DND-41 (cell line): Measurements from ENCODE around the gene NECTIN2.

Experiments used
- ATAC-seq: fragments of 200-7000 bp; cut with Tn5 transposase; 3 replicates; pipeline ENCODE4 v1.9.1; 2021; ENCODE audit warnings: low read depth; ENCODE audit not compliant: insufficient read depth
- DNase-seq: peaks from one replicate; pipeline ENCODE4 v3.0.0-alpha.2; 2020
- H2AFZ ChIP-seq: 2 replicates; pipeline ENCODE4 v1.6.0; 2012; ENCODE audit warnings: low read depth, low read length
- H3K27ac ChIP-seq: 2 replicates; pipeline ENCODE4 v1.5.1; 2012; ENCODE audit warnings: low read length, inconsistent platforms
- H3K27me3 ChIP-seq: fragments of 200-600 bp; sonication (generic); 2 replicates; pipeline ENCODE4 v1.6.0; 2012; ENCODE audit warnings: low read length, mild to moderate bottlenecking, inconsistent platforms; ENCODE audit not compliant: insufficient read depth, poor library complexity
- H3K36me3 ChIP-seq: 2 replicates; pipeline ENCODE4 v1.5.1; 2012; ENCODE audit warnings: low read length, inconsistent platforms; ENCODE audit not compliant: insufficient read depth
- H3K4me1 ChIP-seq: 2 replicates; pipeline ENCODE4 v1.5.1; 2012; ENCODE audit warnings: mild to moderate bottlenecking, low read length; ENCODE audit not compliant: insufficient read depth
- H3K4me2 ChIP-seq: 2 replicates; pipeline ENCODE4 v1.6.0; 2012; ENCODE audit warnings: mild to moderate bottlenecking, moderate library complexity, low read length, inconsistent platforms; ENCODE audit not compliant: insufficient read depth
- H3K4me3 ChIP-seq, 2 experiments: fragments of 200-600 bp in 1 of 2; shearing (Covaris generic) in 1 of 2; 2 replicates each; pipeline ENCODE4 v1.5.1; 2012 to 2016; ENCODE audit warnings: inconsistent platforms in 2 of 2, low read length in 2 of 2, mild to moderate bottlenecking in 2 of 2, low read depth in 1 of 2, moderate library complexity in 1 of 2
- H3K79me2 ChIP-seq: 2 replicates; pipeline ENCODE4 v1.6.0; 2012; ENCODE audit warnings: low read length, inconsistent platforms; ENCODE audit not compliant: insufficient read depth
- H3K9ac ChIP-seq: 2 replicates; pipeline ENCODE4 v1.6.0; 2012; ENCODE audit warnings: low read depth, mild to moderate bottlenecking, inconsistent platforms, low read length, moderate library complexity
- H3K9me3 ChIP-seq: 2 replicates; pipeline ENCODE4 v1.5.1; 2012; ENCODE audit warnings: low read length, moderate library complexity, mild to moderate bottlenecking, inconsistent platforms; ENCODE audit not compliant: insufficient read depth, severe bottlenecking
- H4K20me1 ChIP-seq: 2 replicates; pipeline ENCODE4 v1.6.0; 2012; ENCODE audit warnings: low read length; ENCODE audit not compliant: insufficient read depth
- CTCF ChIP-seq: IDR thresholded peaks from 2 replicates; pipeline ENCODE4 v1.5.1; 2012; ENCODE audit warnings: borderline replicate concordance, low read length, moderate library complexity, mild to moderate bottlenecking; ENCODE audit not compliant: poor library complexity, severe bottlenecking; ENCODE audit errors: extremely low read depth
- EZH2 ChIP-seq: IDR thresholded peaks from 3 replicates; pipeline ENCODE4 v1.6.1; 2012; ENCODE audit warnings: borderline replicate concordance, low read depth, mild to moderate bottlenecking, moderate library complexity, low read length, inconsistent platforms; ENCODE audit not compliant: severe bottlenecking

NECTIN2 gene

GRCh38 chr19:44869733-44870470 lies 23.8 kb downstream of the NECTIN2 start:
- Histone ChIP-seq H3K36me3 (no peaks in the 10 kb centered on the region), H3K4me2 (no peak overlapping the region)

GRCh38 chr19:44871809-44872208 lies 25.7 kb downstream of the NECTIN2 start:
- Histone ChIP-seq H3K4me3 (no peak overlapping the region), H3K27me3 (no peaks in the 10 kb centered on the region), H3K4me2 (no peak overlapping the region), H4K20me1 (no peaks in the 10 kb centered on the region), H3K27ac (no peak overlapping the region), H3K4me1 (no peaks in the 10 kb centered on the region), H3K9ac (no peak overlapping the region), H3K36me3 (no peaks in the 10 kb centered on the region), H2AFZ (no peak overlapping the region), H3K9me3 (no peaks in the 10 kb centered on the region), H3K79me2 (no peaks in the 10 kb centered on the region)
- no peak for TF ChIP-seq CTCF
- no peak for TF ChIP-seq EZH2
- ATAC-seq (no peak), DNase-seq (no peak)

More at GRCh38 chr19:44869733-44870470, 23.8 kb downstream of the NECTIN2 start:
- Histone ChIP-seq H3K9me3 (no peaks in the 10 kb centered on the region), H3K27me3 (no peaks in the 10 kb centered on the region), H3K27ac (no peak overlapping the region), H2AFZ (no peak overlapping the region), H3K4me3 (no peak overlapping the region), H4K20me1 (no peaks in the 10 kb centered on the region), H3K9ac (no peak overlapping the region), H3K4me1 (no peaks in the 10 kb centered on the region), H3K79me2 (no peaks in the 10 kb centered on the region)
- DNase-seq (no peak), ATAC-seq (no peak)
- TF ChIP-seq EZH2 (no peak), CTCF (no peak)

GRCh38 chr19:44872661-44873060 lies 26.6 kb downstream of the NECTIN2 start:
- Histone ChIP-seq H3K4me2 (no peak overlapping the region), H4K20me1 (no peaks in the 10 kb centered on the region), H3K79me2 (no peaks in the 10 kb centered on the region), H3K36me3 (no peaks in the 10 kb centered on the region), H3K4me3 (no peak overlapping the region), H3K27ac (no peak overlapping the region), H3K9ac (no peak overlapping the region), H3K4me1 (no peaks in the 10 kb centered on the region), H3K9me3 (no peaks in the 10 kb centered on the region), H2AFZ (no peak overlapping the region), H3K27me3 (no peaks in the 10 kb centered on the region)
- DNase-seq (no peak), ATAC-seq (no peak)
- TF ChIP-seq CTCF (no peak), EZH2 (no peak)

- Histone ChIP-seq H3K4me1 (no peaks in the 10 kb centered on the region), H3K36me3 (no peaks in the 10 kb centered on the region), H3K4me2 (no peak overlapping the region), H3K27ac (no peak overlapping the region), H2AFZ (no peak overlapping the region), H3K27me3 (no peaks in the 10 kb centered on the region), H3K9ac (no peak overlapping the region), H3K9me3 (no peaks in the 10 kb centered on the region), H4K20me1 (no peaks in the 10 kb centered on the region), H3K4me3 (no peak overlapping the region), H3K79me2 (no peaks in the 10 kb centered on the region)
- ATAC-seq (no peak), DNase-seq (no peak)
- TF ChIP-seq CTCF (no peak), EZH2 (no peak)
Measured at GRCh38 chr19:44874317-44874716, 28.2 kb downstream of the NECTIN2 start.
